ENCODE data around the gene CT47C1. TPM values are rescaled to one million over a fixed set of nuclear protein-coding genes. Genes with fewer than 3 reads are reported as not detected.

CT47C1 gene
- total and polyA plus RNA-seq, 10 of the 15 experiments (the other 5 are each of a cell fraction or from before 2014, with no cell fraction given), result not detected

GRCh38 chrX:119107206-119107605 is 34.4 kb downstream of the CT47C1 start:
- no peak for ATAC-seq
- no peaks in the 10 kb centered on the region; the same call in 2 of the 3 replicates for H3K9me3 ChIP-seq (replicated peaks; ENCODE audit: control insufficient read depth, insufficient read depth, low read length)
- no peak overlapping the region for H3K4me3 ChIP-seq

More at GRCh38 chrX:119107206-119107605, 34.4 kb downstream of the CT47C1 start:
- no peaks in the 10 kb centered on the region for H3K36me3 ChIP-seq (ENCODE audit: control insufficient read depth in 2 of 2, insufficient read depth in 2 of 2, low read length in 1 of 2)
- TF ChIP-seq, protein P1, sequence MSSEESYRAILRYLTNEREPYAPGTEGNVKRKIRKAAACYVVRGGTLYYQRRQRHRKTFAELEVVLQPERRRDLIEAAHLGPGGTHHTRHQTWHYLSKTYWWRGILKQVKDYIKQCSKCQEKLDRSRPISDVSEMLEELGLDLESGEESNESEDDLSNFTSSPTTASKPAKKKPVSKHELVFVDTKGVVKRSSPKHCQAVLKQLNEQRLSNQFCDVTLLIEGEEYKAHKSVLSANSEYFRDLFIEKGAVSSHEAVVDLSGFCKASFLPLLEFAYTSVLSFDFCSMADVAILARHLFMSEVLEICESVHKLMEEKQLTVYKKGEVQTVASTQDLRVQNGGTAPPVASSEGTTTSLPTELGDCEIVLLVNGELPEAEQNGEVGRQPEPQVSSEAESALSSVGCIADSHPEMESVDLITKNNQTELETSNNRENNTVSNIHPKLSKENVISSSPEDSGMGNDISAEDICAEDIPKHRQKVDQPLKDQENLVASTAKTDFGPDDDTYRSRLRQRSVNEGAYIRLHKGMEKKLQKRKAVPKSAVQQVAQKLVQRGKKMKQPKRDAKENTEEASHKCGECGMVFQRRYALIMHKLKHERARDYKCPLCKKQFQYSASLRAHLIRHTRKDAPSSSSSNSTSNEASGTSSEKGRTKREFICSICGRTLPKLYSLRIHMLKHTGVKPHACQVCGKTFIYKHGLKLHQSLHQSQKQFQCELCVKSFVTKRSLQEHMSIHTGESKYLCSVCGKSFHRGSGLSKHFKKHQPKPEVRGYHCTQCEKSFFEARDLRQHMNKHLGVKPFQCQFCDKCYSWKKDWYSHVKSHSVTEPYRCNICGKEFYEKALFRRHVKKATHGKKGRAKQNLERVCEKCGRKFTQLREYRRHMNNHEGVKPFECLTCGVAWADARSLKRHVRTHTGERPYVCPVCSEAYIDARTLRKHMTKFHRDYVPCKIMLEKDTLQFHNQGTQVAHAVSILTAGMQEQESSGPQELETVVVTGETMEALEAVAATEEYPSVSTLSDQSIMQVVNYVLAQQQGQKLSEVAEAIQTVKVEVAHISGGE (CRISPR knock-in tag; IDR thresholded peaks at IDR 0.05), result no peak
- TF ChIP-seq TAF1 (IDR thresholded peaks at IDR 0.05; ENCODE audit: borderline replicate concordance, low read depth, low read length) (no peak), GABPA (IDR thresholded peaks at IDR 0.05; ENCODE audit: low read depth) (no peak), ZNF274 (IDR thresholded peaks at IDR 0.05; ENCODE audit: insufficient read depth, insufficient read length) (no peak)
- H3K27ac ChIP-seq (ENCODE audit: control insufficient read depth, insufficient read depth), result no peak overlapping the region
- no peaks in the 10 kb centered on the region for H3K4me1 ChIP-seq (ENCODE audit: control insufficient read depth, insufficient read depth, low read length)
- ChIA-PET SMC1A (ENCODE audit: uncharacterized antibody, unreplicated experiment) (no interaction called here), POLR2A (no interaction called here), RAD21 (ENCODE audit: unreplicated experiment) (no interaction called here), CTCF (interaction anchor here (2.1 kb wide), 1 partner anchor 12 kb away, joined by 7 read pairs; no protein-coding TSS in a partner anchor)
- no TSS peak for BruUV-seq (replicated peaks)
- no peaks in the 10 kb centered on the region for H3K79me2 ChIP-seq (ENCODE audit: control insufficient read depth, insufficient read depth, low read length)
- DNase-seq (ENCODE audit: low read depth, low spot score) (no peak), FAIRE-seq (no peak)
- H3K4me2 ChIP-seq (ENCODE audit: control insufficient read depth, insufficient read depth), result no peak overlapping the region
- no peaks in the 10 kb centered on the region for H4K20me1 ChIP-seq (ENCODE audit: control insufficient read depth, insufficient read depth)
- in situ Hi-C loops (cut with MboI), result no loop called here
- intact Hi-C loops (cut with micrococcal nuclease; ENCODE audit: unreplicated experiment), result no loop called here
- H2AFZ ChIP-seq (ENCODE audit: control insufficient read depth, low read depth, low read length), result no peak overlapping the region
- no peaks in the 10 kb centered on the region for H3K27me3 ChIP-seq (replicated peaks in 1 of 2; ENCODE audit: control insufficient read depth in 2 of 2, insufficient read depth in 2 of 2, low read length in 1 of 2)
- H3K9ac ChIP-seq (ENCODE audit: control insufficient read depth, insufficient read depth, low read length), result no peak overlapping the region
